GM23338 (cell line): Measurements from ENCODE around the gene C6orf89.

ENCODE experiments used
- NANOG ChIP-seq: IDR thresholded peaks from 2 replicates; pipeline ENCODE4 v1.6.1; 2016; ENCODE audit warnings: antibody characterized with exemption, borderline replicate concordance
- POLR2AphosphoS5 ChIP-seq: IDR thresholded peaks from 2 replicates; pipeline ENCODE4 v1.6.1; 2016; ENCODE audit warnings: antibody characterized with exemption, low read depth
- TF ChIP-seq, protein P1 (sequence below): IDR thresholded peaks from one replicate; pipeline ENCODE4 v1.6.1; 2018; ENCODE audit warnings: antibody characterized with exemption; ENCODE audit not compliant: unreplicated experiment
- TF ChIP-seq, protein P2 (sequence below), 2 experiments: fragments of 200-600 bp in 1 of 2; sonication (generic) in 1 of 2; conservative IDR thresholded peaks; 2 replicates each; pipeline versions ENCODE4 v1.5.1 to v1.6.1; 2016 to 2017; ENCODE audit warnings: antibody characterized with exemption in 2 of 2, low read depth in 2 of 2, mild to moderate bottlenecking in 2 of 2, moderate library complexity in 1 of 2

DNA sequence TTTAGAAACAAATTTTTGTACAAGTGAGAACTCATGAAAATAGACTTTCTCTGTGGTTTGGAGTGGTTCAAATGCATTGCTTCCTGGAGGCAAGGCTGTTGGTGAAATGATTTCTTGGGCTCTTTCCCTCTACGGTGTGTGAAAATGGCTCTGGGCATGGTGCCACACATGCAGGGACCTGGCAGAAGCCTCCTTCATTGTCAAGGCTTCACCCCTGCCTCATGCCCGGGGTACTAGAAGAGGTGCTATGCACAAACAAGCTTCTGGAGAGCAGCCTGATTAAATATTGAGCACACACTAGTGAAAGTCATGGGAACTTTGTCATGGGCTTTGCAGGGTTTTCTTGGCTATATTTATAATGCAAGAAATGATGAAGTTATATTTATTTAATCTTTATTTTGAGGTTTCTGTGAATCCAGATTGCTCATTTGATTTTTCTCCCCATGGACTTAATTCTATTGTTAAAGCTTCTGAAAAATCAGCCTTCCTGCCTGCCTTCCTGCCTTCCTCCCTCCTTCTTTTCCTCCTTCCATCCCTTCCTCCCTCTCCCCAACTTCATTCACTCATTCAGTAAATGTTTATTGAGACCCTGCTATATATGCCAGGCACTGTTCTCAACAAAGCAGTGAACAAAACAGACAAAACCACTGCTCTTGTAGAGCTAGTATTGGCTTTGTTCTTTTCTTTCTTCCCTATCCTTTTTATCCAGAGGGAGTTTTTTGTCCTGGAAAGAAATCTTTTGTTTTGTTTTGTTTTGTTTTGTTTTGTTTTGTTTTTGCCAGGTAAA, 21.0 kb downstream of the C6orf89 start:
- TF ChIP-seq NANOG (no peak), POLR2AphosphoS5 (no peak)
- TF ChIP-seq, protein P1, sequence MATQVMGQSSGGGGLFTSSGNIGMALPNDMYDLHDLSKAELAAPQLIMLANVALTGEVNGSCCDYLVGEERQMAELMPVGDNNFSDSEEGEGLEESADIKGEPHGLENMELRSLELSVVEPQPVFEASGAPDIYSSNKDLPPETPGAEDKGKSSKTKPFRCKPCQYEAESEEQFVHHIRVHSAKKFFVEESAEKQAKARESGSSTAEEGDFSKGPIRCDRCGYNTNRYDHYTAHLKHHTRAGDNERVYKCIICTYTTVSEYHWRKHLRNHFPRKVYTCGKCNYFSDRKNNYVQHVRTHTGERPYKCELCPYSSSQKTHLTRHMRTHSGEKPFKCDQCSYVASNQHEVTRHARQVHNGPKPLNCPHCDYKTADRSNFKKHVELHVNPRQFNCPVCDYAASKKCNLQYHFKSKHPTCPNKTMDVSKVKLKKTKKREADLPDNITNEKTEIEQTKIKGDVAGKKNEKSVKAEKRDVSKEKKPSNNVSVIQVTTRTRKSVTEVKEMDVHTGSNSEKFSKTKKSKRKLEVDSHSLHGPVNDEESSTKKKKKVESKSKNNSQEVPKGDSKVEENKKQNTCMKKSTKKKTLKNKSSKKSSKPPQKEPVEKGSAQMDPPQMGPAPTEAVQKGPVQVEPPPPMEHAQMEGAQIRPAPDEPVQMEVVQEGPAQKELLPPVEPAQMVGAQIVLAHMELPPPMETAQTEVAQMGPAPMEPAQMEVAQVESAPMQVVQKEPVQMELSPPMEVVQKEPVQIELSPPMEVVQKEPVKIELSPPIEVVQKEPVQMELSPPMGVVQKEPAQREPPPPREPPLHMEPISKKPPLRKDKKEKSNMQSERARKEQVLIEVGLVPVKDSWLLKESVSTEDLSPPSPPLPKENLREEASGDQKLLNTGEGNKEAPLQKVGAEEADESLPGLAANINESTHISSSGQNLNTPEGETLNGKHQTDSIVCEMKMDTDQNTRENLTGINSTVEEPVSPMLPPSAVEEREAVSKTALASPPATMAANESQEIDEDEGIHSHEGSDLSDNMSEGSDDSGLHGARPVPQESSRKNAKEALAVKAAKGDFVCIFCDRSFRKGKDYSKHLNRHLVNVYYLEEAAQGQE, result no peak
- TF ChIP-seq, protein P2, sequence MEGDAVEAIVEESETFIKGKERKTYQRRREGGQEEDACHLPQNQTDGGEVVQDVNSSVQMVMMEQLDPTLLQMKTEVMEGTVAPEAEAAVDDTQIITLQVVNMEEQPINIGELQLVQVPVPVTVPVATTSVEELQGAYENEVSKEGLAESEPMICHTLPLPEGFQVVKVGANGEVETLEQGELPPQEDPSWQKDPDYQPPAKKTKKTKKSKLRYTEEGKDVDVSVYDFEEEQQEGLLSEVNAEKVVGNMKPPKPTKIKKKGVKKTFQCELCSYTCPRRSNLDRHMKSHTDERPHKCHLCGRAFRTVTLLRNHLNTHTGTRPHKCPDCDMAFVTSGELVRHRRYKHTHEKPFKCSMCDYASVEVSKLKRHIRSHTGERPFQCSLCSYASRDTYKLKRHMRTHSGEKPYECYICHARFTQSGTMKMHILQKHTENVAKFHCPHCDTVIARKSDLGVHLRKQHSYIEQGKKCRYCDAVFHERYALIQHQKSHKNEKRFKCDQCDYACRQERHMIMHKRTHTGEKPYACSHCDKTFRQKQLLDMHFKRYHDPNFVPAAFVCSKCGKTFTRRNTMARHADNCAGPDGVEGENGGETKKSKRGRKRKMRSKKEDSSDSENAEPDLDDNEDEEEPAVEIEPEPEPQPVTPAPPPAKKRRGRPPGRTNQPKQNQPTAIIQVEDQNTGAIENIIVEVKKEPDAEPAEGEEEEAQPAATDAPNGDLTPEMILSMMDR (conservative IDR thresholded peaks at IDR 0.05; ENCODE audit: low read depth in 2 of 2), result no peak
